ENCODE results near the gene PLEKHA6.

Gene PLEKHA6

GRCh38 chr1:204353213-204353910 is 6.4 kb downstream of the PLEKHA6 start:
- no peak for DNase-seq

GRCh38 chr1:204350857-204351573 is 8.7 kb downstream of the PLEKHA6 start:
- DNase-seq: peak; percentile 93

GRCh38 chr1:204350312-204350711 is 9.4 kb downstream of the PLEKHA6 start:
- no peak for DNase-seq

- DNase-seq: no peak
Observed at GRCh38 chr1:204349602-204350001, 10.1 kb downstream of the PLEKHA6 start.

- peak; percentile 53 for DNase-seq
Observed at GRCh38 chr1:204348722-204349121, 11.0 kb downstream of the PLEKHA6 start.

- DNase-seq: no peak
Observed at GRCh38 chr1:204348242-204348641, 11.5 kb downstream of the PLEKHA6 start.

GRCh38 chr1:204345941-204346645 is 13.6 kb downstream of the PLEKHA6 start:
- no peak for DNase-seq

GRCh38 chr1:204345438-204345841 is 14.3 kb downstream of the PLEKHA6 start:
- no peak for DNase-seq

- DNase-seq: no peak
Observed at GRCh38 chr1:204344665-204345355, 14.9 kb downstream of the PLEKHA6 start.

GRCh38 chr1:204343802-204344201 is 15.9 kb downstream of the PLEKHA6 start:
- DNase-seq: no peak

GRCh38 chr1:204343247-204343646 is 16.5 kb downstream of the PLEKHA6 start:
- no peak for DNase-seq

- DNase-seq: no peak
Observed at GRCh38 chr1:204342310-204342709, 17.4 kb downstream of the PLEKHA6 start.

GRCh38 chr1:204341380-204341779 is 18.3 kb downstream of the PLEKHA6 start:
- DNase-seq: peak; percentile 94

GRCh38 chr1:204340081-204340889 is 19.4 kb downstream of the PLEKHA6 start:
- DNase-seq: peak; percentile 99

GRCh38 chr1:204339541-204339940 is 20.2 kb downstream of the PLEKHA6 start:
- DNase-seq: no peak

GRCh38 chr1:204338997-204339396 is 20.7 kb downstream of the PLEKHA6 start:
- no peak for DNase-seq

- DNase-seq: no peak
Observed at GRCh38 chr1:204338360-204338759, 21.4 kb downstream of the PLEKHA6 start.

GRCh38 chr1:204337583-204337982 is 22.1 kb downstream of the PLEKHA6 start:
- no peak for DNase-seq

- no peak for DNase-seq
Observed at GRCh38 chr1:204337036-204337429, 22.7 kb downstream of the PLEKHA6 start.

- no peak for DNase-seq
Observed at GRCh38 chr1:204336421-204337035, 23.2 kb downstream of the PLEKHA6 start.

GRCh38 chr1:204335533-204335932 is 24.2 kb downstream of the PLEKHA6 start:
- DNase-seq: no peak

- no peak for DNase-seq
Observed at GRCh38 chr1:204335085-204335484, 24.6 kb downstream of the PLEKHA6 start.
